IgD-negative memory B cell (primary cell): ENCODE measurements around the gene PPP1R1B. TPM values are rescaled to one million over a fixed set of nuclear protein-coding genes. Genes with fewer than 3 reads are reported as not detected.

Experiments used
- H3K27ac Mint-ChIP-seq, 3 donors: one replicate each; pipeline ENCODE4 v1.8.0; 2020 to 2022; ENCODE audit warnings: mild to moderate bottlenecking in 3 of 3, mixed read lengths in 3 of 3, moderate library complexity in 1 of 3
- H3K27me3 Mint-ChIP-seq: one replicate; pipeline ENCODE4 v1.8.0; 2021; ENCODE audit warnings: mixed read lengths
- H3K36me3 Mint-ChIP-seq: one replicate; pipeline ENCODE4 v1.8.0; 2020; ENCODE audit warnings: mild to moderate bottlenecking, mixed read lengths
- H3K4me1 Mint-ChIP-seq, 3 donors: one replicate each; pipeline ENCODE4 v1.8.0; 2020 to 2022; ENCODE audit warnings: mixed read lengths in 3 of 3, mild to moderate bottlenecking in 1 of 3
- H3K4me3 Mint-ChIP-seq, 4 donors: one replicate each; pipeline ENCODE4 v1.8.0; 2020 to 2022; ENCODE audit warnings: mild to moderate bottlenecking in 4 of 4, mixed read lengths in 4 of 4, moderate library complexity in 3 of 4
- H3K9me3 Mint-ChIP-seq, 3 donors: one replicate each; pipeline ENCODE4 v1.8.0; 2020 to 2021; ENCODE audit warnings: mixed read lengths in 3 of 3, mild to moderate bottlenecking in 1 of 3
- polyA plus RNA-seq: library from polyadenylated mRNA; unstranded; fragments of 300-500 nt; fragmentation: Illumina TruSeq; gene quantifications from one replicate; pipeline ENCODE4 v1.2.3, GENCODE V29; 2021

Gene PPP1R1B
- polyA plus RNA-seq, 1 donor from 2014 or later: not detected

GRCh38 chr17:39640591-39641031 is 13.9 kb downstream of the PPP1R1B start:
- H3K9me3 Mint-ChIP-seq: no peaks in the 10 kb centered on the region
- H3K36me3 Mint-ChIP-seq: peaks cover 3% of the 10 kb centered on the region
- peaks cover 32 to 45% (median 33%) of the 10 kb centered on the region in 3 donors for H3K4me1 Mint-ChIP-seq
- H3K27me3 Mint-ChIP-seq: no peaks in the 10 kb centered on the region
- H3K4me3 Mint-ChIP-seq: peak overlapping the region in 2 of 4 donors; percentile 45 to 70
- H3K27ac Mint-ChIP-seq: no peak overlapping the region

GRCh38 chr17:39641097-39641496 is 14.3 kb downstream of the PPP1R1B start:
- peak overlapping the region in 1 of 4 donors; percentile 70 for H3K4me3 Mint-ChIP-seq

GRCh38 chr17:39641883-39642282 is 15.1 kb downstream of the PPP1R1B start:
- Mint-ChIP-seq H3K9me3 (no peaks in the 10 kb centered on the region), H3K4me1 (peaks cover 27 to 41% (median 30%) of the 10 kb centered on the region in 3 donors), H3K36me3 (peaks cover 3% of the 10 kb centered on the region), H3K4me3 (no peak overlapping the region), H3K27me3 (no peaks in the 10 kb centered on the region), H3K27ac (no peak overlapping the region)

More at GRCh38 chr17:39641097-39641496, 14.3 kb downstream of the PPP1R1B start:
- Mint-ChIP-seq H3K27ac (no peak overlapping the region), H3K27me3 (no peaks in the 10 kb centered on the region), H3K36me3 (peaks cover 3% of the 10 kb centered on the region), H3K9me3 (no peaks in the 10 kb centered on the region), H3K4me1 (peaks cover 33 to 45% (median 33%) of the 10 kb centered on the region in 3 donors)

GRCh38 chr17:39642291-39643074 is 15.7 kb downstream of the PPP1R1B start:
- no peaks in the 10 kb centered on the region for H3K9me3 Mint-ChIP-seq
- H3K27me3 Mint-ChIP-seq: no peaks in the 10 kb centered on the region
- peaks cover 27 to 41% (median 29%) of the 10 kb centered on the region in 3 donors for H3K4me1 Mint-ChIP-seq
- H3K36me3 Mint-ChIP-seq: peaks cover 3% of the 10 kb centered on the region
- no peak overlapping the region for H3K4me3 Mint-ChIP-seq
- H3K27ac Mint-ChIP-seq: no peak overlapping the region

- peaks cover 19 to 35% (median 22%) of the 10 kb centered on the region in 3 donors for H3K4me1 Mint-ChIP-seq
- no peak overlapping the region for H3K4me3 Mint-ChIP-seq
These were observed 16.5 kb downstream of the PPP1R1B start for GRCh38 chr17:39643271-39643670.

GRCh38 chr17:39647256-39647655 is 20.5 kb downstream of the PPP1R1B start:
- no peak overlapping the region for H3K27ac Mint-ChIP-seq

More at GRCh38 chr17:39643271-39643670, 16.5 kb downstream of the PPP1R1B start:
- H3K9me3 Mint-ChIP-seq: no peaks in the 10 kb centered on the region
- H3K27me3 Mint-ChIP-seq: no peaks in the 10 kb centered on the region
- H3K36me3 Mint-ChIP-seq: peaks cover 3% of the 10 kb centered on the region
- H3K27ac Mint-ChIP-seq: no peak overlapping the region

GRCh38 chr17:39648616-39649366 is 22.0 kb downstream of the PPP1R1B start:
- Mint-ChIP-seq H3K9me3 (no peaks in the 10 kb centered on the region), H3K27me3 (no peaks in the 10 kb centered on the region), H3K36me3 (no peaks in the 10 kb centered on the region), H3K4me3 (no peak overlapping the region), H3K27ac (no peak overlapping the region), H3K4me1 (peaks cover 10 to 21% (median 17%) of the 10 kb centered on the region in 3 donors)

More at GRCh38 chr17:39647256-39647655, 20.5 kb downstream of the PPP1R1B start:
- no peaks in the 10 kb centered on the region for H3K27me3 Mint-ChIP-seq
- H3K4me3 Mint-ChIP-seq: no peak overlapping the region
- peaks cover 13 to 24% (median 15%) of the 10 kb centered on the region in 3 donors for H3K4me1 Mint-ChIP-seq
- no peaks in the 10 kb centered on the region for H3K9me3 Mint-ChIP-seq
- H3K36me3 Mint-ChIP-seq: peaks cover 3% of the 10 kb centered on the region

- peak overlapping the region in 1 of 3 donors; percentile 67 for H3K27ac Mint-ChIP-seq
- no peaks in the 10 kb centered on the region for H3K36me3 Mint-ChIP-seq
- no peak overlapping the region for H3K4me3 Mint-ChIP-seq
- peaks cover 11 to 23% (median 19%) of the 10 kb centered on the region in 3 donors for H3K4me1 Mint-ChIP-seq
- H3K27me3 Mint-ChIP-seq: no peaks in the 10 kb centered on the region
- no peaks in the 10 kb centered on the region for H3K9me3 Mint-ChIP-seq
These were observed 23.4 kb downstream of the PPP1R1B start for GRCh38 chr17:39650121-39650579.

- H3K9me3 Mint-ChIP-seq: no peaks in the 10 kb centered on the region
- no peaks in the 10 kb centered on the region for H3K27me3 Mint-ChIP-seq
- H3K4me1 Mint-ChIP-seq: peaks cover 11 to 23% (median 15%) of the 10 kb centered on the region in 3 donors
- no peak overlapping the region for H3K4me3 Mint-ChIP-seq
- H3K36me3 Mint-ChIP-seq: no peaks in the 10 kb centered on the region
- H3K27ac Mint-ChIP-seq: peak overlapping the region in 2 of 3 donors; percentile 13 to 29
These were observed 25.3 kb downstream of the PPP1R1B start for GRCh38 chr17:39651923-39652586.

- H3K27ac Mint-ChIP-seq: peak overlapping the region in 2 of 3 donors; percentile 13 to 29
- no peaks in the 10 kb centered on the region for H3K9me3 Mint-ChIP-seq
- H3K27me3 Mint-ChIP-seq: no peaks in the 10 kb centered on the region
- no peak overlapping the region for H3K4me3 Mint-ChIP-seq
- peaks cover under 1% of the 10 kb centered on the region for H3K36me3 Mint-ChIP-seq
- H3K4me1 Mint-ChIP-seq: peaks cover 11 to 21% (median 15%) of the 10 kb centered on the region in 3 donors
These were observed 26.0 kb downstream of the PPP1R1B start for GRCh38 chr17:39652587-39653315.

GRCh38 chr17:39653316-39653661 is 26.5 kb downstream of the PPP1R1B start:
- no peak overlapping the region for H3K27ac Mint-ChIP-seq

GRCh38 chr17:39653662-39654331 is 27.0 kb downstream of the PPP1R1B start:
- Mint-ChIP-seq H3K27me3 (no peaks in the 10 kb centered on the region), H3K9me3 (no peaks in the 10 kb centered on the region), H3K4me1 (peaks cover 11 to 19% (median 15%) of the 10 kb centered on the region in 3 donors), H3K36me3 (peaks cover 2% of the 10 kb centered on the region), H3K4me3 (no peak overlapping the region), H3K27ac (no peak overlapping the region)

More at GRCh38 chr17:39653316-39653661, 26.5 kb downstream of the PPP1R1B start:
- H3K27me3 Mint-ChIP-seq: no peaks in the 10 kb centered on the region
- H3K4me1 Mint-ChIP-seq: peaks cover 11 to 21% (median 15%) of the 10 kb centered on the region in 3 donors
- H3K9me3 Mint-ChIP-seq: no peaks in the 10 kb centered on the region
- H3K4me3 Mint-ChIP-seq: no peak overlapping the region
- H3K36me3 Mint-ChIP-seq: peaks cover 2% of the 10 kb centered on the region

GRCh38 chr17:39655105-39655504 is 28.4 kb downstream of the PPP1R1B start:
- Mint-ChIP-seq H3K4me1 (peaks cover 10 to 16% (median 11%) of the 10 kb centered on the region in 3 donors), H3K4me3 (no peak overlapping the region), H3K9me3 (no peaks in the 10 kb centered on the region), H3K27ac (peak overlapping the region in 1 of 3 donors; percentile 14), H3K27me3 (no peaks in the 10 kb centered on the region), H3K36me3 (peaks cover 2% of the 10 kb centered on the region)

GRCh38 chr17:39658346-39658745 is 31.6 kb downstream of the PPP1R1B start:
- no peaks in the 10 kb centered on the region for H3K27me3 Mint-ChIP-seq
- no peak overlapping the region for H3K4me3 Mint-ChIP-seq
- H3K9me3 Mint-ChIP-seq: no peaks in the 10 kb centered on the region
- peaks cover 4% of the 10 kb centered on the region for H3K36me3 Mint-ChIP-seq
- H3K4me1 Mint-ChIP-seq: peaks cover 5 to 8% (median 7%) of the 10 kb centered on the region in 3 donors
- H3K27ac Mint-ChIP-seq: peak overlapping the region in 1 of 3 donors; percentile 76
